ENCODE data around the gene AEBP2.

Gene AEBP2

DNA sequence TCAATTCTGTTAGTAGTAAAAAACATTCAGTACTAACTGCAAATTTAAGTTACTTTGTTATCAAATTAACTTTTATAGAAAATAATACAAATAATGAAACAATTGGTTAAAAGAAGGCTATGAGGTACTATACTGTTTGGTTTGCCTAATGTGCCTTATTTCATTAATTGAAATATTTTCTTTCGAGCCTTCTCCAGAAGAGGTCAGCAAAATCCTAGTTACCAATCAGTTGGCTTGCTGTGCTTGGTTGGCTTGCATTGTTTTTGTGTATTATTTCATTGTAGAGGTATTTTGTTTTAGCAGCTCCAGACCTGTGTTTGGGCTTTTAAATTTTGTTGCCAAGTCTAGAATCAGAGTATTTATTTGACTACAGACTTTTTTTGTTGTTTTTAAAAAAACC lies 68.5 kb downstream of the AEBP2 start:
- peak; percentile 35 for DNase-seq (ENCODE audit: low read depth)

DNA sequence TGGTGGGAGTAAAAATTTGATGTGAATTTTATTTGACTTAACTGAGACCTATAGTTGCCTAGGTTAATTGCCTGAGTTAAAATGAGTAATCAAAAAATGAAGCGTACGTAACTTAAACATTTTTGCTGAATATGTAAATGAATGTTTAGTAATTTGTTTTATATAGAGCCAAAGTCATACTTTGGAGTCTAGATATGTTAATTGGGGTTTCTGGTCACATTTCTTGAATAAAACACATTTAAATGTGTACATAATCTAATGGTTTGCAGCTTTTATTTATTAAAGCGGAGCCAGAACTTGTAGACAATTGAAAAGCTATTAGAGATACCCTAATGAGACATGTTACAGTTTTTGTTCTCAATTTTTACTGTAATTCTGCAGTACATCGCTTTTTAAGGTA lies 71.2 kb downstream of the AEBP2 start:
- no peak for DNase-seq (ENCODE audit: low read depth)

DNA sequence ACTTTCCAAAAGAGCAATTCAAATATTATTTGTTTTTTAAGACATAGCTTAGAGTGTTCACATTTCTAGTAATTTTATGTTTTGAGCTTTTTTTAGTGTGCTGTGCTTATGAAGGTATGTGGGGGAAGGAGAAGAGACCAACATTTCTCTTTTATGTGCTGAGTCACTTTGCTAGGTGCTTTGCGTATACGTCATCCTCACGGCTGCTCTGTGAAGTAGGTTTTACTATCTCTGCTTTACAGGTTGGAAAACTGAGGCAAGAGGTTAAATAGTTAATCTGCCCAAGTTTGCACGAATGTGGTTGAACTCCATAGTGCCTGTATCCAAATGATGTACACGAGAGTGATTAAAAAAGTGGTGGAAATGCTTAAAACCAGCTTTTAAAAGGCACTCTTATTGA lies 75.9 kb downstream of the AEBP2 start:
- peak; percentile 65 for DNase-seq (ENCODE audit: low read depth)

DNA sequence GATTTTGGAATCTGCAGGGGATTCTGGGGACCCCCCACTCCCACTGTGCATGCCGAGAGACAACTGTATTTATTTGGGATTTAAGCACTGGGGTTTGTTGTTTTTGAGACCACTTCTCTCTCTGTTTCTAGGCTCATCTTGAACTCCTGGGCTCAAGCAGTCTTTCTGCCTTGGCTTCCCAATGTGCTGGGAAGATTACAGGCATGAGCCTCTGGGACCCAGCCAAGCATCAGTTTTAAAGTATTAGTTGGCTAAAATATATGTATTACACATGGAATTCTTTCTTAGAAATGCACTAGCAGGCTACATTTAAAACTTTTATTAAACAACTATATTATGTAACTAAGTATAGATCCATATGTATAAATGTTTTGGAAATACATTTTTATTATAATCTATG lies 78.3 kb downstream of the AEBP2 start:
- DNase-seq (ENCODE audit: low read depth) = no peak

DNA sequence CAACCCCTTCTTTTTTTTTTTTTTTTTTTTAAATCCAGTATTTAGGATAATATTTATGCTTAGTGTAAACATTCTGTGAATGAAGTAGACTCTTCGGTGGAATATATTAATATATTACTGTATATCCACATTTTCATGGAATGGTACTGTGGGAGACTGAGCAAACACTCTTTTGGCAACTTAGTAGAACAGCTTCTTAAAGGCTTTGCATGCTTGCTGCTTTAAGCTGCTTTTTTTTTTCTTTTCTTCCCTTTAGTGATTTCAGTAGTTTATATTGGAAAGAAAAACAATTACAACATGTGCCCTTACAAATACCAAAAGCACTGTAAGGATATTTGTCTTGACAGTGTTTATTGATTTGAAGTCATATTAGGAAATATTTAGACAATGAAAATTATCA lies 78.9 kb downstream of the AEBP2 start:
- no peak for DNase-seq (ENCODE audit: low read depth)

DNA sequence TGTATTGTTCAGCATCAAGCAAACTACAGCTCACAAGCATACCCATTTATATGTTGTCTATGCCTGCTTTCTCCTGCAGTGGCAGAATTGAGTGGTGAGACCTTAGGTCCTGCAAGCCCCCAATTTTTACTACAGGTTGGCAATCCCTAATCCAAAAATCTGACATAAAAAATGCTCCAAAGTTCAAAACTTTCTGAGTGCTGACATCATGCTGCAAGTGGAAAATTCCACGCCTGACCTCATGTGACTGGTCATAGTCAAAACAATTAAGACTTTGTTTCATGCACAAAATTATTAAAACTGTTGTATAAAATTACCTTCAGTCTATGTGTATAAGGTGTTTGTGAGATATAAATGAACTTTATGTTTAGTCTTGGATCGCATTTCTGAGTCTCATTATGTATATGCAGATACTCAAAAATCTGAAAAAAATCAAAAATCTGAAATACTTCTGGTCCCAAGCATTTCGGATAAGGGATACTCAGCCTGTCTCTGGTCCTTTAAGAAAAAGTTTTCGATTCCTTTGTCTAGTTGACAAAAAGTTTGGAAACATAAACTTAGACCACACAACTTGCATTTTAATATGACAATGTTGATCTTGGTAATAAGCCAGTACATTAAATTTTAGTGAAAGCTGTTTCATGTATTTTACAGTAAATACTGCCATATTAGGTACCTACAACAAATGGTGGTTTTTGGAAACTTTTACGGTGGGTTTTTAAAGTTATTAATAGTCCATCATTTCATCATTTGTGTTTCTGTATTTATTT lies 81.5 kb downstream of the AEBP2 start:
- no peak for DNase-seq (ENCODE audit: low read depth)

DNA sequence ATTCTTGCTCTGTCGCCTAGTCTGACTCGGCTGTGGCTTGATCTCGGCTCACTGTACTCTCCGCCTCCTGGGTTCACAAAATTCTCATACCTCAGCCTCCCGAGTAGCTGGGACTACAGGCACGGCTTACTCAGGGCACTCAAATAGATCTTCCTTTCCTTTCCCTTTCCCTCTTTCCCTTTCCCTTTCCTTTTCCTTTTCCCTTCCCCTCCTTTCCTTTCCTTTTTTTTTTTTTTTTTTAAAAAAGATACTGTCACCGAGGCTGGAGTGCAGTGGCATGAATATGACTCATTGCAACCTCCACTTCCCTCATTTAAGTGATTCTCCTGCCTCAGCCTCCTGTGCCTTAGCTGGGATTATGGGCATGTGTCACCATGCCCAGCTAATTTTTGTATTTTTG lies 86.0 kb downstream of the AEBP2 start:
- DNase-seq (ENCODE audit: low read depth) = no peak

DNA sequence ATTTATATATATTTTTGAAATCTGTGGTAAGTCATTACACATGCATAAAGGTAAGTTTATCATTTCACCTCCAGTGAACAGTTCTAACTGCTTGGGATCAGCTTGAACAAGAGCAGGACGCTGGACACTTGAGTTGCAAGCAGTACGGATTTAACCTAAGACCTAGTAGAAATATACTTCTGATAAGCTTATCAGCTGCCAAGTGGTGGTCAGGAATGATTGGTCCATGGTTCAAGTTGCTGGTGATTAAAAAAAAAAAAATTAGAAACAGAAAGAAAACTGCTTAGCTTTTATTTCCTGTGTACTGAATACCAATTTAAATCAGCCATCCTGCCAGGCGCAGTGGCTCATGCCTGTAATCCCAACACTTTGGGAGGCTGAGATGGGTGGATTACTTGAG lies 88.6 kb downstream of the AEBP2 start:
- DNase-seq (ENCODE audit: low read depth) = peak; percentile 83

DNA sequence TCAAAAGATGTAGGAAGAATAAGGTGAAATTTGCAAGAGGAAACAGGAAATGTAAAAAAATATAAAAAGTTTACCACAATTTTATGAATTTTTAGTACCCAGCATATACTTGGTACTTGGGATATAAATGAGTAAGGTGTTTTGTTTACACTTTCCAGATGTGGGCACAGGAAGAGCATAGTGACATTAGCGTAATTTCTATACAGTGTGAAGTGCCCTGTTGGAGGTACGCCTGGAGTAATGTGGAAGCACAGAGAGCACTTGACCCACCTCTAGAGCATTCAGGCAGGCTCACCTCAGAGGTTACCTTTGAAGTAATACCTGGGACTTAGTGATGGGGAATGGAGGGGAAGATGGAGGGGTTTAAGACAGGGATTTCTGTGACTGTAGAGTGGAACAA lies 89.5 kb downstream of the AEBP2 start:
- DNase-seq (ENCODE audit: low read depth) = no peak

DNA sequence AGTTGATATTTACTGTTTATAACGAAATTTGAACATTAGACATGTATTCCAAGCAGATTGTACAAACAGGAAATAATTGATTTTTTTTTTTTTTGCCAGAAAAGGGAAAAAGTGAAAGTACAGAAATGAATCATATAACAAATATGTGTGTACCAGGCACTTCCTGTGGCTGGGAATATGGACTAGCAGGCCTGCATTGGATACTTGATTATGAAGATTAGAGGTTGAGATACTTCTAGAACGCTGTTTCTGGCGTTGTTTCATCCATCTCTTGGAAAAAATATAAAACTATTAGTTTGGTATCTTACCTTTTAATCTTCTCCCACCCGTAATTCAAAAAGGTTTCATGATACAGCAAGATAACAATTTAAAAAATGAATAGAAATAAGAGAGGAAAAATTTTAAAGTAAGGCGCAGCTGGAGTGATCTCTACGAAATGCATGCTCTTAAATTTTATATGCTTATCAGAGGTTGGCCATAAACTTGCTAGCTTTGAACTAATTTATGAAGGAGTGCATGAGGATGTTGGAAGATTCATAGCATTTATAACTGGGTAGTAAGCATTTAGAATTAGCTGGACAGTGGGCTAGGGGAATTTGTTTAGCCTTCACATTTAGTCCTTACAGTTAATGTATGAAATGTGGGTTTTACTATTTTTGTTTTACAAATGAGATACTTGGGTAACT lies 90.8 kb downstream of the AEBP2 start:
- DNase-seq (ENCODE audit: low read depth) = peak; percentile 74

DNA sequence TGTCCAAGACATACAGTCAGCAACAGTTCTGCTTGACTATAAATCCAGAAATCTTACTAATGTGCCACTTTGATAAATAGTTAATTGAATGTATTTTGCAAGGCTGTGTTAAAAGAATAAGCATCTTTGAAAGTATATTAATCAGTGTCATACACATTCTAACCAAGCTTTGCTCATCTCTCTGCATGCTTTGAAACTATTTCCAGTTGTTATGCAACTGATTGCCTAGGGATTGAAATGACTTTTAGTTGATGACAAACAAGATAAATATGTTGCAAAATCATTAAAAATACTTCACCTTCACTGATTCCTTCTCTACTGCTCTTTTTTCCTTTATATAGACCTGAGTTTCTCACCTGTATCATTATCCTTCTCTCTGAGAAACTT lies 91.3 kb downstream of the AEBP2 start:
- peak; percentile 85 for DNase-seq (ENCODE audit: low read depth)

DNA sequence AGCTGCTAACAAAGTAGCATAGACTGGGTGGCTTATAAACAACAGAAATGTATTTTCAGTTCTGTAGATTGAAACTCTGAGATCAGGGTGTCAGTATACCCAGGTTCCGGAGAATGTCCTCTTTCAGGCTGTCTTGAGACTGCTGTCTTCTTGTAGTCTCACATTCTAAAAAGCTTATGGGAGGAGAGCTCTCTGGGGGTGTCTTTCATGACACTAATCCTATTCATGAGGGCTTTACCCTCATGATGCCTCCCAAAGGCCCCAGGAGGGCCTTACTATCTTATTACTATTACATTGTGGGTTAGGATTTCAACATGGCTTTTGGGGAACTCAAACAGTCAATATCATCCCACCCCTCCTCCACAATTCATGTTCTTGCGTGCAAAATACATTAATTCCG lies 94.3 kb downstream of the AEBP2 start:
- DNase-seq (ENCODE audit: low read depth) = no peak

DNA sequence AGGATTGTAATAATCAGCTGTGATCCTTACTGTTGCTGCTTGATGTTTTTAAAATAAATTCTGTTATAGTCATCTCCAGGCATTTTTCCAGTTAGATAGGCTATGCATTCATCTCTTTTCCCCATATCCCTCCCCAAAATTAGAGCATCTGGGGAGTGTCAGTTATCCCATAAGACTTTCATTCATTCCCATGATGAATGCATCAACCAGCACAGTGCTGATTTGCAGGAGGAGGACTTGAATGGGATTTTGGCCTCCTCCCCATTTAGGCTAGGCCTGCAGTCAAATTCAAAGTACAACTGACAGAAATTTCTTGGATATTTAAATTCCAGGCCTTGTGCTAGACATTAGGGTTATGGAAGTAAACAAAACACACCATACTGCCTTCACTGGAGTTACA lies 99.8 kb downstream of the AEBP2 start:
- no peak for DNase-seq (ENCODE audit: low read depth)

DNA sequence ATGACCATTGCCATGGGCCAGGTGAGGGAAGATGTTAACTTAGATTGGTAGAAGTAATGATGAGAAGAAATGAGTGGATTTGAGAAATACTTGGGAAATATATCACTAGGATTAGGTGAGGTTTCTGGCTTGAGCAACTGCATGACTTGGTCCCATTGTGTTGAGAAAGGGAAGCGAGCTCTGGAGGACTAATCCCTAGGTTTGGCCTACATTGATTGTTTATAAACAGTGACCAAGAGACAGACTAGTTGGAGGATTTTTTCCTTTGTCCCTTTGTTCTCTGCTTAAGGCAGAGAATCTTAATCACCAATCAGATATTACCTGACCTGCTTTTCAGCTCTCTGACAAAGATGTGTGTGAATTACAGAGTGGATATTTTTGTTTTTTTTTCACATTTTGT lies 100.5 kb downstream of the AEBP2 start:
- DNase-seq (ENCODE audit: low read depth) = peak; percentile 84

DNA sequence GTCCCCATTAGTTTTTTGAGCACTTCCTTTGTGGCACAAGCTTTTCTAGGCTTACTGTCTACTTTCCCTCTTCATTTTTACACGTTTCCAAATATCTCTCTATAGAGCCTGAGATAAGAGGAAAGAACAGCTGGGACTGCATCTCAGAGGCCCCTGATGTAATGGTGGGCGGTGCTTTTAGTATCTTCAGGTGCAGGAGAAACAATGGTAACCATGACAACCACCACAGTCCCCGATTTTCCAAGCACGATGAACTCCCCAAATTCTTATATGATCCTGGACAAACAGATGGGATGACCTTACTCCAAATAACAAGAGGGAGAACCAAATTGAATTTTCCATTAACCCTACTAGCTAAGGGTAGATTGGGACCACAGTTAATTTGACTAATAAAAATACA lies 103.3 kb downstream of the AEBP2 start:
- DNase-seq (ENCODE audit: low read depth) = no peak

DNA sequence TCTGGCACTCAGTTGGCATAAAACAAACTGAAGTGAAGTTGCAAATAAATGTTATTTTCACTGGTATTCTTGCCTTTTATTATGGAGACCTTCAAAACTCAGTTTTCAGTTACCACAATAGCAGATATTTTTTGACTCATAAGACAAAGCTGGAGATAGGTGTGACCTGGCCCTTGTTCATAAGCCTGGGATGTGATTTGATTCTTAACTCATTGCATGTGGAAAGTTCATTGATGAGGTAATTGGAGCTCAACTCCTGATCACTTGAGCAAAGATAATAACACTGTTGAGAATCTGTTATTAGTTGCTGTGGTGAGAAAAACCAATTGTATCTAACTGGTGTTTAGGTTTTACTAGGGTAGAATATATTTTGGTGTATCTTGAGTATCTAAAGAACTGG lies 105.1 kb downstream of the AEBP2 start:
- no peak for DNase-seq (ENCODE audit: low read depth)

DNA sequence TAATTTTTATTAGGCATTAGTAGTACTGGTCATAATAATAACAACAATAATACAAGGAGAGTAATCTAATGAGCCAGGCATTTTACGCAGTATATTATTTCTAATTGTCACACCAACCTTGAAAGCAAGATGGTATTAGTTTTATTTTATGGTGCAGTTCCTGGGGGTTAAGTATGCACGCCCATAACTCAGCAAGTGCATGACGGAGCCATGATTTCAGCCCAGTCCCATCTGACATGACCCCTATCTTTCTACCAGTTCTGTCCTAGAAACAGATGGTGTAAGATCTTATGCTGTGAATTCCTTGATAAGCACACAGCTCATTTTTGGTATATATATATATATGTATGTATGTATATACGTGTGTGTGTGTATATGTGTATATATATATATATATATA lies 106.0 kb downstream of the AEBP2 start:
- no peak for DNase-seq (ENCODE audit: low read depth)

DNA sequence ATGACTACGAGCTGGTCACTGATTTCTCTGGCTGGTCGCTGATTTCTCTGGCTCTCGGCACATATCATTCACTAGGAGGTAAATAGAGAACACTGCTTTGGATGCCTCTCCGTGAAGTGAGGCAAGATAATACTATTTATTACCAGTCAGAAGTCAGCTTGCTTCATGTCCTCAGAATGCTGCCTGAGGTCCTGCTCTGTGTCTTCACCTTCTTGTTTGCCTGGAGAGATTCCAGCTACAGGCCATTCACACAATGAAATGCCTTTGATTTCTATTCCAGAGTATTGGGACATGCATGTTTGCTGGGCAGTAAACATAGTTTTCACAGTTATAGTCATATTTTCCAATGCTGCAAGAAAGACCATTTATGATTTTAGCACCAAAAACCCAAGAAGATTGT lies 106.7 kb downstream of the AEBP2 start:
- DNase-seq (ENCODE audit: low read depth) = peak; percentile 80

DNA sequence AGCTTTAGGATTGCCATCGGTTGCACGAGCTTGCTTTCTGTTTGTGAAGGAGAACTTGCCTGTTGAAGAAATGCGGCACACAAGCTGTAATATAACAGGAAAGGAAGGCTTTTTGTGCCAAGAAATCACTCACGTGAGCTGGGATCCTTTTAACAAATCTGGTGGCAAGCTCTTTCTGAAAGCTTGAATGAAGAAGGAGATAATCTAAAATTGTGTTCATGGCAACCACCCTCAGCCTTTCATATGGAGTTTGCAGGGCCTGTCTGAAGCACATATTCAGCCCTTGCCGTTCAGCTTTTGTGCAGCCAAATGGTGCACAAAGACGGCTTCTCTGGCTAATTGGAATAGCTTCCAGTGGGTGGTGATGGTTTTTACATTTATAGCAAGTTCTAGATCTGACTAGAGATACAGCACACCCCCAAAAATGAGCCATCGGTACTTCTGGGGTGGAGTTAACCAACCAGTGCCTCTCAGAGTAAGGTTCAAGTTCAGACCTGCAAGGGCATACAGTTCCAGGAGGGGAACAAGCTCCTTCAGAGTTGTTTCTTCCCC lies 107.4 kb downstream of the AEBP2 start:
- no peak for DNase-seq (ENCODE audit: low read depth)

DNA sequence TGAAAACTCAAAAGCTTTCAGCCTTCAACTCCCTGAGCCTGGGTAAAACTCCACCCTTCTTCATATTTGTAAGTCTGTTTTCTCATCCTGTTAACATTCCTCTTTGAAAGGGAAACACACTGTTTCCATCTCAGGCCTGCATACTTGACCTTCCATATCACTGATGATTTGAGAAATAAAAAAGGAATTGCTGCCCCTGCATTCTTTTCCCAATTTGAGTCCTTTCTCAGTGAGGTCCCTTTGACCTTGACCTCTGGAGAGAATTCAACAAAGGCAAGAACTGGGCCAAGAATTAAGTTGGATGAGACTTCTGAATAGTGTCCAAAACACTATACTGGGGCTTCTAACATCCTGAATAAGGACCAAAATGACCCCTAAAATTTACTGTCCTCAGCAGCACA lies 108.0 kb downstream of the AEBP2 start:
- DNase-seq (ENCODE audit: low read depth) = no peak

DNA sequence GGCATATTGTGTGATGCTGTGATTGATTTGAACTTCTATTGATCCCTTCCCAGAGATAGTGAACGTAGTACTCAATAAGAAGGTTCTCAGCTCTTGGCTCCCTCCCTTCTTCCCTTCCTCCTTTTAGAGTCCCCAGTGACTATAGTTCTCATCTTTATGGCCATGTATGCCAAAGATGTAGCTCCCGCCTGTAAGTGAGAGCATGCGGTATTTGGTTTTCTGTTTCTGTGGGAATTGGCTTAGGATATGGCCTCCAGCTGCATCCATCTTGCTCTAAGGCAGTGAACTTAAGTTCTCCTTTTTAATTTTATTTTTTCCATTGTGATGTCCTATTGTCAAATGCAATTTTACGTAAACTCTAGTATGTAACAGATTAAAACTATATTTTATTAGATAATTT lies 109.5 kb downstream of the AEBP2 start:
- DNase-seq (ENCODE audit: low read depth) = no peak

DNA sequence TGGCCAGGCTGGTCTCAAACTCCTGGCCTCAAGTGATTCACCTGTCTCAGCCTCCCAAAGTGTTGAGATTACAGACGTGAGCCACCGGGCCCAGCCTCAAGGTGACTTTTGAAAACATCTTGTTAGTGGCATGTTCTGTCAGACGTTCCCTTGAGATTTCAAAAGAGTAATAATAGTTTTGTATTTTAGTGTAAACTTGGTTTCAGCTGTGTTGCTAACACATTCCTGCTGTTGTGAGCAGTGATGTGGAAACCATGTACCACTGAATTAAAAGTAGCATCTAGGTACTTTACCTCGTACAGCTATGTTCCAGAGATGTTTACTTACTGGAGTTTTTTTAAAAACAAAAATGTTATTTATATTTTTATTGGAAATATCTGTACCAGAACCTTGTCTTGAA lies 111.3 kb downstream of the AEBP2 start:
- no peak for DNase-seq (ENCODE audit: low read depth)

DNA sequence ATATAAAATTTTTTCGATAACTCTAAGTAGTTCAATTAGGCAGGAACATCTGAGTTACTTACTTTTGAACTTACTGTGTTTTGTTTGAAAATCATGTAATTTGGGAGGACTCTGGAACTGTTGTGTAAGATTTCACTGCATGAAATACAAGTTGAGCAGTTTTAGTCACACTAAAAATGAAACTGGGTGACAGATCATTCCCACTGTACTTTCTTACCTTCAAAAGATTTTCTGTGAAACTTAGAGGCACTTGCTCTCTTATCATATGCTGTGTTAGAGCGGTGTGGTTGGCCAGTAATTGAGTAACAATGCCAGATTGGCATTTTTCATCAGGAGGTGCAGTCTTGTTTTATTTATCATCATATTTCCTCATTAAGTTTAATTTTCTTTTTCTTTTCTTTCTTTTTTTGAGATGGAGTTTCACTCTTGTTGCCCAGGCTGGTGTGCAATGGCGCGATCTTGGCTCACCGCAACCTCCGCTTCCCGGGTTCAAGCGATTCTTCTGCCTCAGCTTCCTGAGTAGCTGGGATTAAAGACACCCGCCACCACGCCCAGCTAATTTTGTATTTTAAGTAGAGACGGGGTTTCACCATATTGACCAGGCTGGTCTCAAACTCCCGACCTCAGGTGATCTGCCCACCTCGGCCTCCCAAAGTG lies 113.3 kb downstream of the AEBP2 start:
- peak; percentile 60 for DNase-seq (ENCODE audit: low read depth)

All from amniotic epithelial cell (primary cell).